Upper lobe of left lung (tissue), 6 donors: ENCODE data around the gene COL9A3. TPM values are rescaled to one million over a fixed set of nuclear protein-coding genes. Genes with fewer than 3 reads are reported as not detected.

Experiments
- ATAC-seq, 2 donors: fragments of 200-7000 bp; cut with Tn5 transposase; one replicate each; pipeline ENCODE4 v1.9.1; 2022; ENCODE audit warnings: mild to moderate bottlenecking in 2 of 2, moderate library complexity in 2 of 2; ENCODE audit not compliant: low FRiP score in 2 of 2
- DNase-seq, 2 donors: peaks; one replicate each; pipeline ENCODE4 v3.0.0-alpha.2; 2019 to 2020
- H3K27ac ChIP-seq, 4 donors: fragments of 200-600 bp; sonication (generic); one replicate each; pipeline ENCODE4 v1.5.1; 2016 to 2019
- H3K27me3 ChIP-seq, 4 donors: fragments of 200-600 bp; sonication (generic); one replicate each; pipeline ENCODE4 v1.5.1; 2017 to 2019
- H3K36me3 ChIP-seq, 4 donors: fragments of 200-600 bp; sonication (generic); one replicate each; pipeline ENCODE4 v1.5.1; 2016 to 2019
- H3K4me1 ChIP-seq, 4 donors: fragments of 200-600 bp; sonication (generic); one replicate each; pipeline ENCODE4 v1.5.1; 2018 to 2019
- H3K4me3 ChIP-seq, 4 donors: fragments of 200-600 bp; sonication (generic); one replicate each; pipeline ENCODE4 v1.5.1; 2017 to 2019; ENCODE audit warnings: mild to moderate bottlenecking in 2 of 4, moderate library complexity in 1 of 4
- H3K9me3 ChIP-seq, 4 donors: fragments of 200-600 bp; sonication (generic); one replicate each; pipeline ENCODE4 v1.5.1; 2018 to 2019
- EP300 ChIP-seq, 4 donors: sonication (generic); formaldehyde crosslinking; IDR thresholded peaks; one replicate each; pipeline ENCODE4 v1.5.1; 2017; ENCODE audit warnings: antibody characterized with exemption in 4 of 4, control low read depth in 2 of 4
- POLR2A ChIP-seq, 4 donors: fragments of 450-650 bp; IDR thresholded peaks; one replicate each; pipeline ENCODE4 v1.5.1; 2016 to 2017; ENCODE audit warnings: antibody characterized with exemption in 4 of 4, mild to moderate bottlenecking in 2 of 4
- POLR2AphosphoS5 ChIP-seq, 2 donors: sonication (generic); formaldehyde crosslinking; IDR thresholded peaks; one replicate each; pipeline ENCODE4 v1.5.1; 2017; ENCODE audit warnings: antibody characterized with exemption in 2 of 2
- WGBS, 2 donors: methylation state at CpG; one replicate each; pipeline ENCODE4 v1.1.5; 2017 to 2018; 5-methylcytosine and 5-hydroxymethylcytosine counted together
- total RNA-seq, 6 donors: library from RNA; depleted of rRNA in 4 of 6; stranded (reverse); fragments of >200 nt in 4 of 6; gene quantifications; one replicate each; pipeline versions ENCODE4 v1.1.0 to v1.2.1, GENCODE V29; 2016 to 2021
- TF ChIP-seq, protein P1 (sequence below), 6 experiments: fragments of 450-650 bp in 4 of 6; fragments of 200-600 bp in 2 of 6; sonication (generic) in 2 of 6; IDR thresholded peaks; one replicate each; pipeline ENCODE4 v1.5.1; 2016 to 2019; ENCODE audit warnings: antibody characterized with exemption in 6 of 6
- donor health status: DM: no; HTN: no; CAD: no; lungs with moderate emphysema.
- donor health status: DM: no; HTN: yes; CAD: no; lungs with severe emphysema.

Gene COL9A3
- total RNA-seq, 6 donors from 2014 or later, result 0.57 to 8.4 (median 2.1) TPM; not detected in 1

- 51 to 77% methylated on average over 19 to 28 of the region's 34 CpGs for WGBS, 2 donors
- Histone ChIP-seq H3K4me1 (peaks cover 18 to 26% (median 21%) of the 10 kb centered on the region in 4 donors), H3K27me3 (no peaks in the 10 kb centered on the region), H3K9me3 (no peaks in the 10 kb centered on the region), H3K36me3 (peaks cover 0 to 19% (median 11%) of the 10 kb centered on the region in 4 donors), H3K27ac (peak overlapping the region; percentile 13 to 88 (median 72)), H3K4me3 (no peak overlapping the region)
- DNase-seq (peak; percentile 68 to 84), ATAC-seq (peak; percentile 79 to 92)
- TF ChIP-seq POLR2A (IDR thresholded peaks at IDR 0.05) (no peak), EP300 (IDR thresholded peaks at IDR 0.05) (no peak), POLR2AphosphoS5 (IDR thresholded peaks at IDR 0.05) (peak in 1 of 2 donors; percentile 54)
- TF ChIP-seq, protein P1, sequence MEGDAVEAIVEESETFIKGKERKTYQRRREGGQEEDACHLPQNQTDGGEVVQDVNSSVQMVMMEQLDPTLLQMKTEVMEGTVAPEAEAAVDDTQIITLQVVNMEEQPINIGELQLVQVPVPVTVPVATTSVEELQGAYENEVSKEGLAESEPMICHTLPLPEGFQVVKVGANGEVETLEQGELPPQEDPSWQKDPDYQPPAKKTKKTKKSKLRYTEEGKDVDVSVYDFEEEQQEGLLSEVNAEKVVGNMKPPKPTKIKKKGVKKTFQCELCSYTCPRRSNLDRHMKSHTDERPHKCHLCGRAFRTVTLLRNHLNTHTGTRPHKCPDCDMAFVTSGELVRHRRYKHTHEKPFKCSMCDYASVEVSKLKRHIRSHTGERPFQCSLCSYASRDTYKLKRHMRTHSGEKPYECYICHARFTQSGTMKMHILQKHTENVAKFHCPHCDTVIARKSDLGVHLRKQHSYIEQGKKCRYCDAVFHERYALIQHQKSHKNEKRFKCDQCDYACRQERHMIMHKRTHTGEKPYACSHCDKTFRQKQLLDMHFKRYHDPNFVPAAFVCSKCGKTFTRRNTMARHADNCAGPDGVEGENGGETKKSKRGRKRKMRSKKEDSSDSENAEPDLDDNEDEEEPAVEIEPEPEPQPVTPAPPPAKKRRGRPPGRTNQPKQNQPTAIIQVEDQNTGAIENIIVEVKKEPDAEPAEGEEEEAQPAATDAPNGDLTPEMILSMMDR (IDR thresholded peaks at IDR 0.05), result peak; percentile 32 to 69 (median 41)
These were observed 58.8 kb downstream of the COL9A3 start for GRCh38 chr20:62875419-62876361.

GRCh38 chr20:62876501-62876901 is 59.7 kb downstream of the COL9A3 start:
- peaks cover 0 to 27% (median 19%) of the 10 kb centered on the region in 4 donors for H3K36me3 ChIP-seq
- H3K27me3 ChIP-seq, result no peaks in the 10 kb centered on the region
- no peak overlapping the region for H3K4me3 ChIP-seq
- H3K4me1 ChIP-seq, result peaks cover 18 to 26% (median 21%) of the 10 kb centered on the region in 4 donors
- ATAC-seq (peak; percentile 2 to 15), DNase-seq (no peak)
- H3K9me3 ChIP-seq, result no peaks in the 10 kb centered on the region
- peak overlapping the region; percentile 13 to 88 (median 72) for H3K27ac ChIP-seq
- TF ChIP-seq EP300 (IDR thresholded peaks at IDR 0.05) (no peak), POLR2A (IDR thresholded peaks at IDR 0.05) (no peak), POLR2AphosphoS5 (IDR thresholded peaks at IDR 0.05) (no peak)
- TF ChIP-seq, protein P1 (IDR thresholded peaks at IDR 0.05), result no peak
- whole genome bisulfite sequencing, 2 donors, result 67 to 81% methylated on average over 9 to 12 of the region's 13 CpGs

DNA sequence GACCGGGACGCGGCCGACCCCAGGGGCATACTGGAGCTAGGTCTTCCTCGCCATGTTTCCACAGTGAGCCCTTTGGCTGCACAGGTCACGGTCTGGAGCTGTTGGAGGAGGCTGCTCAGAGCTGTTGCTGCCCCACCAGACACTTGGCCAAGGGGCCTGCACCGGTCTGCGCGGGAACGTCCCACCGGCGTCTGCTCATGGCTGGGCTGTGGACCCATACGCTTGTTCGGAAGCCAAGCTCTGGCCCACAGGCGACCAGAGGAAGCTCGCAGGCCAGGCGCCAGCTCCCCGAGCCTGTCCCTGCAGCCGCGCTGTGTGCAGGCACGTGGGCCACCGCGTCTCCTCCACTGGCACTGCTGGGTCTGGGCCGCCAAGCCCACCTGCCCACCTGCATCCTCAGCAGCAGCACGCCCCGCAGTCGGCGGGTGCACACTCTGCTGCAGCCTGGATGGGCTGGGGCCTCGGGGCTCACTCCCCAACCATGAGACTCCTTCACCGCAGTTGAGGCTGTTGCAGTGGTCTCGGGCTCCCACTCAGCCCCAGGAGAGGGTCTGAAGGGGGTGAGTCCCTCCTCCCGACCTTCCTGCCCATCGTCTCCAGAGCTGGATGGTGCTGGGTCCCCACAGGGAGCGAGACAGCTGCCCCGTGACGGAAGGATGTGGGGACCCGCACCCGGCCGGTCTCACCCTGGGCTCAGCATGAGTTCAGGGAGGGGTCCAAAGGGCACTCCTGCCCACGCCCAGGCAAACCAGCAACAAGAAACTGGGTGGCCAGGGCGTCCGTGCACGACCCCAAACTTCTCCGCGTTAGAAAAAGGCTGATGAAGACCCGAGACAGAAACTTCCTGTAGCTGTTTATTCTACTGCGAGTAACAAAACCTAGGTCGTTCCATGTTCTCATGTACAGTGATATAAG is 60.3 kb downstream of the COL9A3 start:
- peak overlapping the region in 1 of 4 donors; percentile 8 for H3K4me3 ChIP-seq
- peaks cover 18 to 26% (median 21%) of the 10 kb centered on the region in 4 donors for H3K4me1 ChIP-seq
- no peaks in the 10 kb centered on the region for H3K9me3 ChIP-seq
- TF ChIP-seq EP300 (IDR thresholded peaks at IDR 0.05) (no peak), POLR2AphosphoS5 (IDR thresholded peaks at IDR 0.05) (peak in 1 of 2 donors; percentile 13)
- peak; percentile 42 to 89 for DNase-seq
- 55 to 70% methylated on average over 8 to 23 of the region's 48 CpGs for WGBS, 2 donors
- peak overlapping the region; percentile 13 to 88 (median 72) for H3K27ac ChIP-seq
- H3K27me3 ChIP-seq, result no peaks in the 10 kb centered on the region
- H3K36me3 ChIP-seq, result peaks cover 0 to 34% (median 25%) of the 10 kb centered on the region in 4 donors
- ATAC-seq, result peak; percentile 76 to 83

GRCh38 chr20:62878244-62879038 is 61.6 kb downstream of the COL9A3 start:
- Histone ChIP-seq H3K4me3 (no peak overlapping the region), H3K27me3 (no peaks in the 10 kb centered on the region), H3K9me3 (no peaks in the 10 kb centered on the region), H3K4me1 (peaks cover 18 to 26% (median 21%) of the 10 kb centered on the region in 4 donors), H3K27ac (no peak overlapping the region), H3K36me3 (peaks cover 0 to 34% (median 25%) of the 10 kb centered on the region in 4 donors)
- ATAC-seq, result no peak
- WGBS, 2 donors, result 84 to 89% methylated on average over 20 of the region's 20 CpGs
- TF ChIP-seq POLR2A (IDR thresholded peaks at IDR 0.05), result no peak
- TF ChIP-seq EP300 (IDR thresholded peaks at IDR 0.05), result no peak
- TF ChIP-seq, protein P1 (IDR thresholded peaks at IDR 0.05), result no peak
- DNase-seq, result peak in 1 of 2 donors; percentile 77
